ENCODE data around the gene GNB4.

The GNB4 gene

DNA sequence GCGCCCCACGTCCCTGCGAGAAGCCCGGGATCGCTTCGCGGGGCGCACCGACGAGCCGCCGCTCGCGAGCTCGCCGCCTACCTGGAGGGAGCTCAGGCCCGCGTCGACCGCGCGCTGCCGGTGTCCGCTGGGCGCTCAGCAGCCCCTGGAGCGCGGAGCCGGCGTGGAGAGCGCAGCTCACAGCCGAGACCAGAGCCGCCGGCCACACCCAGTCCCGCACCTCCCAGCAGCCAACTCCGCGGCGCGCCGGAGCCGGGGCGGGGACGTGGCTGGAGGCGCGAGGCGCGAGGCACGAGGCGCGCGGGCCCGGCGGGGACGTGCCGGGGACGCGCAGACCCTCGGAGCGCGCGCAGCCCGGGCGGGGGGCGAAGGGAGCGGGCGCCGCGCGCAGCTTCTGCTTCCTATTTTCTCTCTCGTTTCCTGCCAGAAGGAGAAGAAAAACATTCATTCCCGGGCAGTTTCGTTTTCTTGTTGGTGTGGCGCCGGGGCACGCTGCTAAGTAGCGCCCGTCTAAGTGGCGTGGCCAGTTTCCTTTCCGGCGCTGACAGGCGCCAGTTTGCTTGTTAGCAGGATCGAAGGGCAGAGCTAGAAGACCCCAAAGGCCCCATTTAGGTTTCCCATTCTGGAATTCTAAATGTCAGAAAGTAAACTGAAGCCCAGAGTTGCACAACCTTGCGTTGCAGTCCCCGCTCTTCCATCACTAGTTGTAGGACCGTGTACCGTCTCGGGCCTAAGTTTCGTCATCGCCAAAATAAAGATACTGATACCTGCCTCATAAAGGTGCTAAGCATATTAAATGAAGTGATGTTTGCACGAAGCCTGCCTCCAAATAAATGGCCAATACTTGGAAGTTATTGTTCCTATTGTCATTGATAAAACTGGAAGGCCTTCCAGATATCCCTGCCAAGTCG lies at the start of gene GNB4:
GNB4 (minus strand) TSS at position 206 of the 911 bp plus-strand sequence. CDS start 25,270 bp downstream, outside the sequence.
- no peak for DNase-seq (ENCODE audit: low read depth, low spot score)

DNA sequence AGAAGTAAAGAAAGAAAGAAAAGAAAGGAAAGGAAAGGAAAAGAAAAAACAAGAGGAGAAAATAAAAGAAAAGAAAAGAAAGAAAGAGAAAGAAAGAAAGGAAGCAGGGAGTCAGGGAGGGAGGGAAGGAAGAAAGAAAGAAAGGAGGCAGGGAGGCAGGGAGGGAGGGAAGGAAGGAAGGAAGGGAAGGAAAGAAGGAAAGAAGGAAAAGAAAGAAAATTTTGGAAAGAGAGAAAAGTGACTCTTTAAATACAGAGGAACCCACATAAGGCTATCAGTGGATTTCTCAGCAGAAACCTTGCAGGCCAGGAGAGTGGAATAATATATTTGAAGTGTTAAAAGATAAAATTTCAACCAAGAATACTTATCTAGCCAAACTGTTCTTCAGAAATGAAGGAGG lies 44.2 kb upstream of the GNB4 start:
- no peak for DNase-seq (ENCODE audit: low read depth, low spot score)

- DNase-seq (ENCODE audit: low read depth, low spot score): no peak
Observed at GRCh38 chr3:179493260-179493659, 42.0 kb upstream of the GNB4 start.

GRCh38 chr3:179488213-179488612 lies 36.9 kb upstream of the GNB4 start:
- no peak for DNase-seq (ENCODE audit: low read depth, low spot score)

- DNase-seq (ENCODE audit: low read depth, low spot score): no peak
Observed at GRCh38 chr3:179486806-179487205, 35.5 kb upstream of the GNB4 start.

GRCh38 chr3:179482857-179483256 lies 31.6 kb upstream of the GNB4 start:
- DNase-seq (ENCODE audit: low read depth, low spot score): no peak

GRCh38 chr3:179476215-179476614 lies 24.9 kb upstream of the GNB4 start:
- DNase-seq (ENCODE audit: low read depth, low spot score): no peak

GRCh38 chr3:179474480-179474879 lies 23.2 kb upstream of the GNB4 start:
- DNase-seq (ENCODE audit: low read depth, low spot score): no peak

- no peak for DNase-seq (ENCODE audit: low read depth, low spot score)
Observed at GRCh38 chr3:179473565-179473964, 22.3 kb upstream of the GNB4 start.

- DNase-seq (ENCODE audit: low read depth, low spot score): no peak
Observed at GRCh38 chr3:179464323-179465092, 13.2 kb upstream of the GNB4 start.

DNA sequence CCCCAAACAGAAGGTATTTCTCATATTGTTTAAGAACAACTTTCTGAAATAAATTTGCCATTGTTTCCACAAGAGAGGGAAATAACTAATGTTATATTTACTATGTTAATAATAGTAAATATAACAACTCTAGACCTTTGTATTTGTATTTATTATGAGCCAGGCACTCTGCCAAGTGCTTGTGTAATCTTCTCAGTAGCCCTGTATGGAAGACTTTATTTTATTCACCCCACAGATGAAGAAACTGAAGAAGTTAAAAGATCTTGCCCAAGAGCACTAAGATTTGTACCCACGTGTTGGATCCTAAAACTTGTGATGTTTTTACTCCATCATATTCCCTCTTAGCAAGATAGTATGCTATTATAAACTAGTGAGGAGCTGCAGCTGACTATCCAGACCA lies 12.0 kb upstream of the GNB4 start:
- DNase-seq (ENCODE audit: low read depth, low spot score): no peak

GRCh38 chr3:179460260-179460659 lies 9.0 kb upstream of the GNB4 start:
- DNase-seq (ENCODE audit: low read depth, low spot score): no peak

DNA sequence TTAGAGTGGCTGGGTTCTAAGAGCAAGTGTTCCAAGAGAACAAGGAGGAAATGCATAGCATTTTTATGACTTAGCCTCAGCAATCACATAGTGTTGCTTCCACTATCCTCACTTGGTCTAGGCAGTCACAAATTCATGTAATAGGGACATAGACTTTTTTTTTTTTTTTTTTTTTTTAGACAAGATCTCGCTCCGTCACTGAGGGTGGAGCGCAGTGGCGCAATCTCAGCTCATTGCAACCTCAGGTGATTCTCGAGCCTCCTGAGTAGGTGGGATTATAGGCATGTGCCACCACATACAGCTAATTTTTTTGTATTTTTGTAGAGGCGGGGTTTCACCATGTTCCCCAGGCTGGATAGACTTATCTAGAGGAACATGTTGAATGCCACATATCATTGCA lies 4.7 kb upstream of the GNB4 start:
- DNase-seq (ENCODE audit: low read depth, low spot score): no peak

- DNase-seq (ENCODE audit: low read depth, low spot score): no peak
Observed at GRCh38 chr3:179454887-179455286, 3.6 kb upstream of the GNB4 start.

GRCh38 chr3:179453967-179454366 lies 2.7 kb upstream of the GNB4 start:
- no peak for DNase-seq (ENCODE audit: low read depth, low spot score)

DNA sequence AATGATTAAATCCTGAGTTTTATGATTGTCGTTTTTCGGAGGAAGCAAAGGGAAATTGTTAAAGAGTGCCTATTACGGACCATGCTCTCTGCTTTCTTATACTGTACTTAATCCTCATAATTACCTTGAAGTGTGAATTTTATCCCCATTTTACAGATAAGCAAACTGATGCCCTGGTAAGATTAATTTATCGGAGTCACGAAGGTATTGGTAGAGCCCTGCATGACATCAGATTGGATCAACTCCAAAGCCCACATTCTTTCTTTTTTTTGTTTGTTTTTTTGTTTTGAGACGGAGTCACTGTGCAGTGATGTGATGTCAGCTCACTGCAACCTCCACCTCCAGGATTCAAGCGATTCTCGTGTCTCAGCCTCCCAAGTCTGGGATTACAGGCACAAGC lies 1.6 kb upstream of the GNB4 start:
- no peak for DNase-seq (ENCODE audit: low read depth, low spot score)

DNA sequence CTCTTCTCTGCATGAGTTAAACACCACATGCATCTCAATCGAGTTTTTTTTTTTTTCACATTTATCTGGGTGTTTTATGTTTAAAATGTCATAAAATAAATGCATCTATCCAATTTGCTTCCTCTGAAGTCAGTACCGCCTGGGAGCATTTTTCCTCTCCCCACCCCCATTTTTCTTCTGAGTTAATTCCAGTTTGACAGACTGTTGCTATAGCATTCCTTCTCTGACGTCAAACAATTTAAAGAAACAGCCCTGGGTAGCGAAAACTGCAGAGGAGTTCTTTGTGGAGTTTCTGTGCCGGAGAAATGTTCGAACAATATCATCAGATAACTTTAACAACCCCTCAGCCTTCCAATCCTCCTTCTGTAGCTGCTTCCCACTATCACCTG lies 900 bp upstream of the GNB4 start:
- DNase-seq (ENCODE audit: low read depth, low spot score): no peak

DNA sequence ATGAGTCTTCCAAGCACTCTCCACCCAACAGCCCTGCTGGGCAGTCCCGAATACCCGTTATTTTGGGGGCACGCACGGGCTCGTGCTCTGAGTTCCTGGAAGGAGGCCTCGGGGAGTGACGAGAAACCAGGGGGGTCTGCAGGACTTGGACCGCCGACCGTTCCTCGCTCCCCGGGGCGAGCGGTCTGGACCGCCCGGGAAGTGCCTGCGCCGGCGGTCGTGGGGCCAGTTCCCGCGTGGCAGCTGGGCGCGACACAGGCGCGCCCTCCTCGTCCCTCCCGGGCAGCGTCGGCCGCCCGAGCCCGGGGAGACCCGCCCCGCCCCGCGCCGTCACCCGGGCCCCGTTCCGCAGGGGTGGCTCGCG lies 387 bp downstream of the GNB4 start:
- no peak for DNase-seq (ENCODE audit: low read depth, low spot score)

DNA sequence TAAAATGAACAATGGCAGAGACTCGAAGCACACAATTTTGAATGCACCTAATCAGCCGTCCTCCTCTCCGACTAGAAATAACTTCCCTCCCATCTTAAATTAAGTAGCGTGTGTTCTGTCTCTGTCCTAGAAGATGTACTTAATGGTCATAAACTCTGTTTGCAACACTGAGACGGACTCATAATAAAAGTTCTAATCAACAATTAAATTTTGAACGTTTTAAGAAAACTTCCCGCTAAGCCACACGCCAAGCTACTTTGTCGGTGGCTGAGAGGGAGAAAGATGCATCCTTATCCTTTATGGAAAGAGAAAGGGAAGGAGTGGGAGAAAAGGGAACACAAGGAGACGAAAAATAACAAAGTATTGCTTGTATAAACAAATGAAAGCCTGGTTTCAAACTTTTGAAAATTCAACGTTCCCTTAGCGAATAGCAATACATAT lies 989 bp downstream of the GNB4 start:
- no peak for DNase-seq (ENCODE audit: low read depth, low spot score)

GRCh38 chr3:179449636-179450035 lies 1.6 kb downstream of the GNB4 start:
- no peak for DNase-seq (ENCODE audit: low read depth, low spot score)

GRCh38 chr3:179447251-179447650 lies 4.0 kb downstream of the GNB4 start:
- no peak for DNase-seq (ENCODE audit: low read depth, low spot score)

DNA sequence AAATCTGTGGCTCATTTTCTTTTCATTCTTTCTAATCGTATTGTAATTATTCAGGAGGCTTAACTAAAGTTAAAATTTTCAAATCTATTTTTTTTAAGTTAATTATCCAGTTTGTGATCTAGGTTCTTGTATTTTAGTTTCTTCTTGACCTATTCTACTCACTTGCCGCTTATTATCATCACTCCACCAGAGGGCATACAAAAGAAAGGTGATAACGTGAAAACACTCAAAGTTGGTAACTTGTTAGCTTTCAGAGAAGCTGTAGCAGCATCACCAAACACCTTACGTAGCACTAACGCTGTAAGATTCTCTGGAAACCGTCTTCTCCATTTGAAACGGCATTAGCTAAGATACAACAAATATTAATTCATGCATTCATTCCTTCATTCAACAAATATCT lies 4.8 kb downstream of the GNB4 start:
- no peak for DNase-seq (ENCODE audit: low read depth, low spot score)

- DNase-seq (ENCODE audit: low read depth, low spot score): no peak
Observed at GRCh38 chr3:179438841-179439240, 12.4 kb downstream of the GNB4 start.
